AG08395 (cell line): ENCODE data around the gene SOAT1.
A peak's percentile ranks its signal among the peaks of the same experiment; 100 is the strongest.
"Not testable (repeated sequence)": the region's sequence is repeated elsewhere in the genome, so short reads cannot be mapped to it uniquely, and the experiment has no call there.

ENCODE experiments used
- DNase-seq: peaks from one replicate; pipeline ENCODE4 v3.0.0; 2012; ENCODE audit warnings: mixed read lengths, low spot score

Gene SOAT1

DNA sequence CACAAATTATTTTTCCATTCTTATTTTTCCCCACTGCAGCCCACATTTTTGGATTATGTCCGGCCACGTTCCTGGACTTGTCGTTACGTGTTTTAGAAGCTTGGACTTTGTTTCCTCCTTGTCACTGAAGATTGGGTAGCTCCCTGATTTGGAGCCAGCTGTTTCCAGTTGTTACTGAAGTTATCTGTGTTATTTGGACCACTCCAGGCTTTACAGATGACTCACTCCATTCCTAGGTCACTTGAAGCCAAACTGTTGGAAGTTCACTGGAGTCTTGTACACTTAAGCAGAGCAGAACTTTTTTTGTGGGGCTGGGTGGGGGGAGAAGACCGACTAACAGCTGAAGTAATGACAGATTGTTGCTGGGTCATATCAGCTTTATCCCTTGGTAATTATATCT lies 59.9 kb downstream of the SOAT1 start:
- DNase-seq: peak; percentile 62

DNA sequence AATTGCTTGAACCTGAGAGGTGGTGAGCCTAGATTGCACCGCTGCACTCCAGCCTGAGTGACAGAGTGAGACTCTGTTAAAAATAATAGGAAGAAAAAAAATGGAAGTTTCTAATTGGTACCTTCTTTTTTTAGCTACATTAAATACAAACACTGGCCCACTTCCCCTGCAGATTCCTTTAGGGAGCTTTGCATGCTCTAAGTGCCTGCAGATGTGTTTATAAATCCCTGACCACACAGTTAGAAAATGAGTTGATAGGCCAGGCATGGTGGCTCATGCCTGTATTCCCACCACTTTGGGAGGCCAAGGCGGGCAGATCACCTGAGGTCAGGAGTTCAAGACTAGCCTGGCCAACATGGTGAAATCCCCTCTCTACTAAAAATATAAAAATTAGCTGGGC lies 68.0 kb downstream of the SOAT1 start:
- not testable (repeated sequence) for DNase-seq

DNA sequence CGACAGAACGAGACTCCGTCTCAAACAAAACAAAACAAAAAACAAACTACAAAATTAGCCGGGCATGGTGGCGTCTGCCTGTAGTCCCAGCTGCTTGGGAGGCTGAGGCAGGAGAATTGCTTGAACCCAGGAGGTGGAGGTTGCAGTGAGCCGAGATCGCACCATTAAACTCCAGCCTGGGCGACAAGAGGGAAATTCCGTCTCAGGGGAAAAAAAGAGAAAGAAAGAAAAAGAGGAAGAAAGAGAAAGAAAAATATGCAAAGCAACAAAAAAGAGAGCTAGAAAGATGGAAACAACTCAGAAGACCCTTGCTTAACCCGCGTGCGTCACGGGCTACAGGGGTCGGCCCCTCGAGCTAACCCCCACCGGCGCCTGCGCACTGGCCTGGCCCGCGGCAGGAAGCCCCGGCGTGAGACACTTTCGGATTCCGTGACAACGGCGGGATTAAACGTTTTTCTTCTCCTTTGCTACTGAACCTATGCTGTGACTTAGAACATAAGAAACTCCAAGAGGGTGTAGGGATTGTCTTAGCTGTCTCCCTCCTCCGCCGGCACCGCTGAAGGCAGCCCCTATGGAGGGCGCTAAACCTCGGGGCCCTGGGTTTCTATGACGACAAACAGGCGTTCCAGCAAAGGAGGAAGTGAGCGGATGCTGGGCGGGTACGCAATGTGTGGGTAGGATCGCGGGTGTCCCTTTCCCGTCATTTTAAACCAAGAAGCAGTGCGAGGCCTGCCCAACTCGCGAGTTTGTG lies 71.9 kb downstream of the SOAT1 start, which contains the start of gene AXDND1:
AXDND1 (plus strand) TSS at position 630 of the 751 bp plus-strand sequence. CDS start 539 bp downstream, outside the sequence.
- peak; percentile 91 for DNase-seq

DNA sequence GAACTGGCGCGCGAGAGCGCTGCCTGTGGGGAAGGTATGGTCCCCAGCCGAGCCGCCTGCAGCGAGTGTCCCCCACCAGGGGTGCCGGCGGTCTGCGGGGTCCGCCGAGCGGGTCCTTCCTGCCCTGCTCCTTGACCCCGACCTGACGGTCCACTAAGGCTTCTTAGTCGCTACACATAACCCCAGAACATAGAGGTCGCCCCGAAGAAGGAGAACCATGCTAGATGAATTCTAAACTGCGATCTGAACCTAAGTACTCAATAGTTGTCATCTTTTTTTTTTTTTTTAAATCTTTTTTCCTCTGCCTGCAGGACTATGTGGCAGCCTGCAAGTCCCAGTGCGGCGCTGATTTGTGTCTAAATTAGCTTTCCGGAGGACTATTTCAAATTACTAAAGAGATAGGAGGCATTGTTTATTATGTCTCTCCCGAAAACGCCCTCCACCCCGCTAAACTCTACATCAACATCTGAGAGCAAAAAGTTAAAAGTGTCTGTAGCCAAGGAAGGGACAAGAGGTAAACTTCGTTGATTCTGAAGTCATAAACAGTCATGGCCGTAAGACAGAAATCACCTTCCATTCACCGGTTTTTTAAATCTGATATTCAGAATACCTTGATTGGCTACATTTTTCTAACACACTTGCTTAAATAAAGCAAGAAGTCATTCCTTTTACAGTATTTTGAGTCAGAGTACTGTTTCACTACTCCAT lies 72.7 kb downstream of the SOAT1 start:
- peak; percentile 4 for DNase-seq

DNA sequence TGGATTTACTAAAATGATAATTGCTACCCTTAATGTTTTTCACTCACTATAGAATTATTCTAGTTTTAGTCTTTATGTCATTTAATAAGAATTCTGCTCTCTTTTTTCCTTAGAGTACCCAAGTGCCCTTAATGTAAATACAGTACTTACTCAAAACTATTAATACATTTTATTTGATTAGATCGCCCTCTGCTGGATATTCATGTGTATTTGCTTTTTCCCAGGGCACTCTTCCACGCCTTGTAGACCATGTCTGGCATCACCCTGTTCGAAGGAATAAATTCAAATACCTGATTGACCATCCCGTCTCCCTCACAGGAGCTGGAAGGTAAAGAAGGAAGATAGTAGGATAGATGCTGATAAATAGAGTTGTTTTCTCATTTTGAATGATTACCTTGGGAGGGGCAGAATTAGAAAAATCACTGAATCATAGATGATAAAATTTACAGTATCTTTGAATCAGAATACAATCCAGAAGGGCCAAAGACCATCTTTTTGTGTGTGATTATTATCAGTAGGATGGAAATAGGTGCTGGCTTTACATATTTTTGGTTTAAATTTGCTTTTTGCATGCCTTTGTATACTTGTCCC lies 76.2 kb downstream of the SOAT1 start:
- DNase-seq: peak; percentile 64

DNA sequence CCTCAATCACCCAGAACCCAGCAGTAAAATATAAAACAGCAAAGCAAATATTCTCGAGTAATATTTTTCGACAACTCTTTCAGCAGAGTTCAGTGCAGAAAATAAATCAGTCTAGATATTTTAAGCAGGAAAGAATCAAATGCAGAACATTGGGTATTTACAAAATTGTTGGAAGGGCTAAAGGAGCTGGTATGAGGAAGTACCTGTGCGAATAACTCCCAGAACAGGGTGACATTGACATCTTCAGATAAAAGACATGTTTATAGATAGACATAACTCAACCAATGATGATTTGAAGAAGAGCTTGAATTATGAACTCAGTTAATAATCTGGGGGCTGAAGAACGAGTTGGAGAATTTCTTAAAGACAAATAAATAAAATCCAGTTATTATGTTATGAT lies 78.6 kb downstream of the SOAT1 start:
- no peak for DNase-seq

DNA sequence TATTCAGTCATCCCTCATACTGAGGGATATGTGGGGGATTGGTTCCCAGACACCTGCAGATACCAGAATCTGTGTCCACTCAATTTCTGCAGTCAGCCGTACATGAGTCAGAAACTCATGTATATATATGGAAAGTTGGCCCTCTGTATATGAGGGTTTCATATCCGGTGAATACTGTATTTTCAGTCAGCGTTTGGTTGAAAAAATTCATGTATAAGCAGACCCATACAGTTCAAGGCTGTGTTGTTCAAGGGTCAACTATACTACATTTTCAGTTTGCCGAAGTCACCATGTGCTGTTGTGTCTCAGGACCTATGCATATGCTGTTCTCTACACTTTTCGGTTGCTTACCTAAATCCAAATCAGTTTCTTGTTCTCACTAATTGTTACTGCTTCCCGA lies 82.6 kb downstream of the SOAT1 start:
- no peak for DNase-seq

DNA sequence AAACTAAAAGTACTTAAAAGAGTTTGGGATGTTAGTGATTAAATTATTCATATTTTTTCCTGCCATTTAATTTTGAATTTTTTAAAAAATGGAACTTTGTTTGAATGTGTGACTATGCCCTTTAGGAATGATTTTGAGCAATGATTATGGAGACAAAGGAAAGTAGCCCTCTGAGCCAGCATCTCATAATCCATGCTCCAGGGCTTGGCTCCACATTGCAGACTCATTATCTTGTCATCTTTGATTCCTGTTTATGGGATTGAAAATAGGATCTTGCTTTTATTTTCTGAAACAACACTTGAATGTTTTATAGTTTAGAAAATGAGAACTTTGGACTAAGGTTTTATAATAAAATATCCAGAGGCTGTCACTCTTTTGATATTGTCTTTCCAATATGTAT lies 86.7 kb downstream of the SOAT1 start:
- DNase-seq: peak; percentile 17

DNA sequence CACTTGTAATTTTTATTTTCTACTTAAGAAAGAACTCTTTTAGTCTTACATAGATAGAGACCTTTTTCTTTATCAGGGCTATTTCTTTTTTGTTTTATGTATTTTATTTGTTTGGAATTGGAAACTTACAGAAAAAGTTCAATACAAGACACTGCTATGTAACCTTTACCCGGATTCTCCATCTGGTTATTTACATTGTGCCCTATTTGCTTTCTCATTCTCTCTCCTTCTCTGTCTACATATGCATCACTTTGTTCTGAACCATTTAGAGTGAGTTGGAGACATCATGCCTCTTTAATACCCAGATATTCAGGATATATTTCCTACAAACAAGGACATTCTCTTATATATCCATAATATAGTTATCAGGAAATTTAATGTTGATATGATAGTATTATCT lies 90.4 kb downstream of the SOAT1 start:
- DNase-seq: no peak

DNA sequence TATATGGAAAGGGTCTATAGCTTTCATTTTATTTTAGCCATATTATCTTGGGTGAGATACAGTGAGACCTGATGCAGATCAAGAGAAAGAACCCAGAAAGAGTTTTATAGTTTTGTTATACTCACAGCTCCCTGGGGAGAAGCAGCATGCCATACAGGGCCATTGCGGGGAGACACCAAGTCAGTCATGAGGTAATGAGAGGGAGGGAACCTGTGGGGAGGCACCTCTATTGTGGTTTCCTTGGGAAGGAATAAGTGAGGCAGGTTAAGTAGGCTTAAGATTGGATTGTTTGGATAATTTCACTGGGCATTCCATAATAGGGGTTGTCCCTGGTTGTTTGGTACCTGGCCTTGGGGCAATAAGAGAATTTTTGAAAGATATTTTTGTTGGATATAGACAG lies 91.9 kb downstream of the SOAT1 start:
- no peak for DNase-seq

DNA sequence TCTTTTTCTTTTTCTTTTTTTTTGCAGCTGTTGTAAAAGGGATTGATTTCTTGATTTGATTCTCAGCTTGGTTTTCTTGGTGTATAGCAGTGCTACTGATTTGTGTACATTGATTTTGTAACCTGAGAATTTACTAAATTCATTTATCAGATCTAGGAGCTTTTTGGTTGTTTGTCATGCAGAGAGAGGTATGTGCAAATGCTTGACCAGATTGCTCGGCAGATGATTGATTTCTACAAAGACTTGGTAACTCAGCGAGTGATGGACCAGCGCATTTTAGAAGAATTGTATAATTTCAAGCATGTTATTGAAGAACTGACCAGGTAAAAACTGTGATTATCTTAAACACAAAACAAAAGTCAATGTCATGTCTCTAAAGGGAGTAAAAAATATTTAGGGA lies 100.1 kb downstream of the SOAT1 start:
- no peak for DNase-seq

DNA sequence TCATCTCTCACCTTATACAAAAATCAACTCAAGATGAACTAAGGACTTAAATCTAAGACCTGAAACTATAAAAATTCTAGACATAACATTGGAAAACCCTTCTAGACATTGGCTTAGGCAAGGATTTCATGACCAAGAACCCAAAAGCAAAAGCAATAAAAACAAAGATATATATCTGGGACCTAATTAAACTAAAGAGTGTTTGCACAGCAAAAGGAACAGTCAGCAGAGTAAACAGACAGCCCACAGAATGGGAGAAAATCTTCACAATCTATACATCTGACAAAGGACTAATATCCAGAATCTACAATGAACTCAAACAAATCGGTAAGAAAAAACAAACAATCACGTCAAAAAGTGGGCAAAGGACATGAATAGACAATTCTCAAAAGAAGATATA lies 105.8 kb downstream of the SOAT1 start:
- DNase-seq: not testable (repeated sequence)
